GM21737 (cell line): ENCODE data around the gene EIF4G1.

Source experiments
- ATAC-seq: cut with Tn5 transposase; IDR thresholded peaks from one replicate; pipeline ENCODE4 v1.9.1; 2021; ENCODE audit warnings: mild to moderate bottlenecking, moderate library complexity; ENCODE audit not compliant: unreplicated experiment

Gene EIF4G1

DNA sequence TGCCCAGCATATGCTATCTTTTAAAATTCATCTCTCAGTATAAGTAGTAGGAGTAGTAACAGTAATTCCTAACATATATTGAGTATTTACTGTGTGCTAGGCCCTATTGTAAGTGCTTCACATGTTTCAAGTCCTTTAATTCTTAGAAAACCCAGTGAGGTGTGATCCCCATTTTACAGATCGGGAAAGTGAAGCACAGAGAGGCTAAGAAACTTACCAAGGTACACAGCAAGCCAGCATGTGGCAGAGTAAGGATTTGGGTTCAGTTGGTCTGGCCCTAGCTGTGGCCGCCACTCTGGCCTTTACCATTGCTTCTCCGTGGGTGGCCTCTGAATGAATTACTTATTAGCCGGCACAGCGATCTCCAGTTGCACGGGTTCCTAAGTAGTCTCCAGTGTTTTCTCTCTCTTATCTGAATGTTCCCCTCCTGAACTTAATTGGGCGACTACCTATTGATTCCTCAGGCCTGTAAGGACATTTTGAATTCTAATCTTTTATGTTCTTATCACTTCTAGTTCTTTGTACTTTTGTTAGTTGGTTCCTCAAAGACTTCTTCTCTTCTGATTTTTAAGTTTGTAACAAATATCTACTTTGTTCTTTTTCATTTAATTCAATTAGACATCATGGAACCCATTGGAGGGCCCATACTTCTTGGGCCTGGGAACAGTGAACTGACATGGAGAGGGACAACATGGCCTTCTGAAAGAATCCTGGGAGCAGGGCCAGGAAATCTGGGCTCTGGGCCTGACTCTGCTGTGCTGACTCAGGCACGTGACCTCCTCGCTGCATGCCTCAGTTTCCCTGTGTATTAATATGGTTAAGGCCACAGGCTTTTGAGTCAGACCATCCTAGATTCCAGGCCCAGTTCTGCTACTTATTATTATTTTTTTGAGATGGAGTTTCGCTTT, 35.4 kb downstream of the EIF4G1 start:
- ATAC-seq, result no peak

DNA sequence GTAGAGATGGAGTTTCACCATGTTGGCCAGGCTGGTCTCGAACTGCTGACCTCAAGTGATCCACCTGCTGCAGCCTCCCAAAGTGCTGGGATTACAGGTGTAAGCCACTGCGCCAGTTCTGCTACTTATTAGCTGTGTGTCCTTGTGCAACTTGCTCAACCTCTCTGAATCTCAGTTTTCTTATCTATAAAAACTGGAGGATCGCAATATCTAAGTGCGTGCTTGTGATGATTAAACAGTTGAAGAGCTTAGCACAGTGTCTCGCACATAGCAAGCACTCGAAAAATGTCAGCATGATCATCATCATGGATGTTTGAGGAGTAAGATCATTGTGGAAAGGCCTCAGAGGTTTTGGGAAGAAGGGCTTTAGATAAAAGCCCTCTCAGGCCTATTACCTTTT, 36.2 kb downstream of the EIF4G1 start:
- ATAC-seq, result no peak

DNA sequence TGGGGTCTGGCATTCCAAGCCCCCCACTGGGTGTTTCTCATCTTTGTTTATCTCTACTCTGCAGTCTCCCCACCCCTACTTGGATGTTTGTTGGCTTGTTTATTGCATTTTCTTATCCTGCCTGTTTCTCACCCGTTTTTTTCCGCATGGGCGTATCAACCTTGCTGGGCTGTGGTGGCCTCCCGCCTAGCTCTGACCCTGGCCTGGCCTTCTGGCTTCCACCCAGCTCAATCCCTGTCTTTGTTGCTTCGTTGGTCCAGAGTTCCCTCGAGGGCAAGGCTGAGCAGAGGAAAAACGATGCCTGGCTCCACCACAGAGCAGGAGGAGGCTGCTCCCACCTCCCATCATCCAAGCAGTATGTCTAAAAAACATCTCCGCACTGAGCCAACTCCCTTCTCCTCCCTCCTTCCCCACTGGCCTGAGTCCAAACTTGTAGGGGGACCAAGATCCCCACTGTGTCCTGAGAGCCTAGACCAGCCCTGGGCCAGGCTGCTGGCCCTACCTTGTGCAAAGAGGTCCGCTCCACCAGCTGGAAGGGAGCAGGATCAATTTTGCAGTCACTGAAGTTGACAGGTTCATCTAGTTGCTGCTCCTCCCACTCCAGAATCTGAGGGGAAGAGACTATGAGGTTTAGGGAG, 37.2 kb downstream of the EIF4G1 start:
- ATAC-seq, result no peak

GRCh38 chr3:184352149-184352785, 37.9 kb downstream of the EIF4G1 start:
- ATAC-seq, result no peak

- no peak for ATAC-seq
These were observed 38.6 kb downstream of the EIF4G1 start for GRCh38 chr3:184352897-184353545.

GRCh38 chr3:184353546-184353941, 39.1 kb downstream of the EIF4G1 start:
- ATAC-seq, result no peak

- no peak for ATAC-seq
These were observed 39.8 kb downstream of the EIF4G1 start for GRCh38 chr3:184354121-184354728.

GRCh38 chr3:184354754-184355153, 40.3 kb downstream of the EIF4G1 start:
- ATAC-seq, result no peak

DNA sequence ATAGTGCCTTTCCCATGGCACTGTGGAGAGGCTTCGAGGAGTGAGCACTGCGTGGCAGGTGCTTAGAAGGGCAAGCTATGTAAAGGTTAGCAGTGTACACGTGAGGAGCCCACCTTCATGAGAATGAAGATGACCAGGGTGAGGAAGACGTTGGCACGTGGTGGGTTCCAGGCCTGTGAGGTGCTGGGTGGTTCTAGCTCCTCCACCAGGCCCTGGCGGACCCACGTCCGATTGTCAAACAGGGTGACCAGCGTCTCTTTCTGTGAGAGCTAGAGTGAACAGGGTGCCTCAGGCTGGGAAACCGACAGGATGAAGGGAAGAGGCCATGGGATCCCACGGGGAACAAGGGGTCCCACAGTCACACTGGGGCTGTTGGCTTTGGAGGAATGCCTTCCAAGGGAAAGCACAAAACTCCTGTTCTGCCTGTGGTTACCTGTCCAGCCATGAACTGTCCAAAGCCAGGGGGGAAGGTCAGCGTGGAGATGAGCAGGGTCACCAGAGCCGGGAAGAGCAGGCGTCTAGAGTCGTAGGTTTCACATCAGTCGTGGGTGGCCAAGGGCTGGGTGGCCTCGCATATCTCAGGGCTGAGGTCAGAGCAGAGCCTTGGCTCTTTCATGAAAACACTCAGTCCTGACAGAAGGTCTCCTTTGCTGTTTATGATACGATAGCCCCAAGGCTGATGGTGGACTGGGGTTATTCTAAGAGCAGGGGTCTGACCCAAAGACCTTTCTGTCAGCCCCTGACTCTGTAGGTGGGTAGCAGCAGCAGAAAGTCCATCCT, 41.0 kb downstream of the EIF4G1 start:
- ATAC-seq, result no peak

- ATAC-seq, result no peak
These were observed 43.1 kb downstream of the EIF4G1 start for GRCh38 chr3:184357248-184358123.

DNA sequence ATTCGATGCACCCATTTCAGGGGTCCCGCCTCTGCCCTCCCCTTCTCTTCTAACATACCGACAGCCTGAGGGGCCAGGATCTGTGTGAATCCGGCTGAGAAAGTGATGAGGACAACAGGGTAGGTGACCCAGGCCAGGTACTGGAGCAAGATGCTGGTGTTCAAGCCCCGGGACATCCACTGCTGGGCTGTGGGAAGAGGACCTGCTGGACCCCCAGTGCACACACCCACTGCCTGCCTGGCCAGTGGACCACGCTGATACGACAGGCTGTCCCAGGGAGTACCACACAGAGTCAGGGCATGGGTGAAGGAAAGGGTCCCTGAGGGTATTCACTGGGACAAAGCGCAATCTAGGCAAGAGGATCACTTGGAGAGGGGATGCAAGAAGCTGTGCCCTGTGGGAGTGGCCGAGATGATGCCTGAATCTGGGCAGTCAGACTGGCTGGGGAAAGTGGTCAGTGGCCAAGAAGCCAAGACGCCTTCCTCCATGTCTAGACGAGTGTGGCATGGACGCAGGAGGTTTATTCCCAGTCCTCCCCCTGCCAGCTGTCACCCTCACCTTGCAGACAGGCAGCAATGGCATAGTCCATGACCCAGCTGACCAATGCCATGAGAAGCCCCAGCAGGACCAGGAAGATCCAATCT, 43.8 kb downstream of the EIF4G1 start:
- ATAC-seq, result no peak

DNA sequence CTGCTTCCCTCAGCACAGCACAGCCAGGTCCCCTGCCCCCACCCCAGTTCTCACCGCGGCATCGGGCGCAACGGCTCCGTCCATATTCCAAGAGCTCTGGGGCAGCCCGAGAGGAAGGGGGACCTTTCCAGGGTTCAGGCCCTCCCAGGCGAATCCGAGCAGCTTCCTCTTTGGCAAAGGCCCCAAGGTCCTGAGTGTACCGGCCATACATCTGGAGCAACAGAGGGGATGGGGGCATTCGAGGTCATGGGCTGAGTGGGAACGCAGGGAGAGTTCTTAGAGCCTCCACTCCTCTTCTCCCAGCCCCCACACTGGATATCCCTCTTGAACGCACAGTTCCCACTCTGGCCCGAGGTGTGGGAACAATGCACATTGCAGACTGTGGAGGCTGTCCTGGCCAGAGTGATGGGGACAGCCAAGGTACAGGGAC, 44.5 kb downstream of the EIF4G1 start:
- ATAC-seq, result no peak

- ATAC-seq, result no peak
These were observed 45.2 kb downstream of the EIF4G1 start for GRCh38 chr3:184359610-184360009.

GRCh38 chr3:184360070-184360928, 45.9 kb downstream of the EIF4G1 start:
- ATAC-seq, result no peak

DNA sequence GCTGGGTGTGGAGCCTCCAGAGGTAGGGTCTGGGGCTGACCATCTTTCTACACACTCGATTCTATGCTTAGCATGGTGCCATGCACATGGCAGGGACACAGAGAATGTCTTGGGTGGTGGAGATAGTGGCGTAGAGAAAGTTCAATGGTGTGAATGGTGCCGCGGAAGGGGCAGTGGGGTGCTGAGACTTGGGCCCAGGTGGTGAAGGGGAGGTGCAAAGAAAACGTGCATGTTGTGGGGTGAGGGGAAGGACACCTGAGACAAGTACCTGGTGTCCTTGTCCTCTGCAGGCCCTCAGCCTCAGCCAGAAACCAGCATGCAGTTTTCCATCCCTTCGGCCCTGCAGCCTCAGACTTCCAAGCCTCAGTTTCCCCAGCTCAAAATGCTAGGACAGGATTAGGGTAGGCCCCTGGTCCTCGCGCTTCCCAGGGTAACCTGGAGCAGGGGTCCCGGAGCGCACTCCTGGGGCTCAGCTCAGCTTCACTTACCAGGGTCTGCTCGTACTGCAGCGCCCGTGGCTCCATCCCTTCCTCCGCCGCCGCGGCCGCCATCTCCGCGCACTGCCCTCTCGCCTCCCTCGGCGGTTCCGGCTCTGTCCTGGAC, 46.6 kb downstream of the EIF4G1 start:
- ATAC-seq, result no peak

DNA sequence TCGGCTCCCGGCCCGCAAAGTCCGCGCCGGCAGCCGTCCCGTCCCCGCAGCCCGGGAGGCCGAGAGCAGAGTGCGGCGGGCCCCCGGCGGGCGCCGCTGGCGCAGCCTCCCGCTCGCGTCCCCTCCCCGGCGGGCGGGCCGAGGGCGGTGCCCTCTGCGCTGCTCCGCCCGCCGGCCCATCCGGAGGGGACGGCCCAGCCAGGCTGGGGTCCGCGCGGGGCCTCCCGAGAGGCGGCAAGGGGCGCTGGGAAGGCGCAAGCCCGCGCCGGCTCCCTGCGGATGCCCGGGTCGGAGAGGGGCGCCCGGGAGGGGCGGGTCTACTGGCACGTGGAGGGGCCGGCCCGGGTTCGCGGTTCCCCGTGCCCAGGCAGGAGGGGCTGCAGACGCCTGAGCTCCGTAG, 47.1 kb downstream of the EIF4G1 start, which contains the start of the genes CLCN2 and POLR2H:
Gene CLCN2, minus strand, starts transcription at position 74 of the 400 bp plus-strand sequence. CDS start 126 bp downstream, outside the sequence.
Gene POLR2H, plus strand, starts transcription at position 179 of the 400 bp plus-strand sequence. CDS start 1,783 bp downstream, outside the sequence.
- peak; percentile 42 for ATAC-seq
